M059J (cell line): ENCODE results near the gene SEC61B. TPM values are rescaled to one million over a fixed set of nuclear protein-coding genes. Genes with fewer than 3 reads are reported as not detected.
A peak's percentile ranks its signal among the peaks of the same experiment; 100 is the strongest.
"Not testable (repeated sequence)": the region's sequence is repeated elsewhere in the genome, so short reads cannot be mapped to it uniquely, and the experiment has no call there.

Experiments used
- DNase-seq: peaks from one replicate; pipeline ENCODE4 v3.0.0-alpha.2; 2012; ENCODE audit warnings: low read depth
- total RNA-seq: library from RNA; depleted of rRNA; stranded (reverse); fragments of >200 nt; shearing (Covaris generic); gene quantifications from 2 replicates; pipeline ENCODE4 v1.2.3, GENCODE V29; 2014

The SEC61B gene
- total RNA-seq, 1 experiment from 2014 or later, result 239 TPM

GRCh38 chr9:99237356-99237755, 15.3 kb downstream of the SEC61B start:
- no peak for DNase-seq

GRCh38 chr9:99237849-99238248, 15.8 kb downstream of the SEC61B start:
- not testable (repeated sequence) for DNase-seq

GRCh38 chr9:99238331-99238730, 16.2 kb downstream of the SEC61B start:
- DNase-seq, result no peak

DNA sequence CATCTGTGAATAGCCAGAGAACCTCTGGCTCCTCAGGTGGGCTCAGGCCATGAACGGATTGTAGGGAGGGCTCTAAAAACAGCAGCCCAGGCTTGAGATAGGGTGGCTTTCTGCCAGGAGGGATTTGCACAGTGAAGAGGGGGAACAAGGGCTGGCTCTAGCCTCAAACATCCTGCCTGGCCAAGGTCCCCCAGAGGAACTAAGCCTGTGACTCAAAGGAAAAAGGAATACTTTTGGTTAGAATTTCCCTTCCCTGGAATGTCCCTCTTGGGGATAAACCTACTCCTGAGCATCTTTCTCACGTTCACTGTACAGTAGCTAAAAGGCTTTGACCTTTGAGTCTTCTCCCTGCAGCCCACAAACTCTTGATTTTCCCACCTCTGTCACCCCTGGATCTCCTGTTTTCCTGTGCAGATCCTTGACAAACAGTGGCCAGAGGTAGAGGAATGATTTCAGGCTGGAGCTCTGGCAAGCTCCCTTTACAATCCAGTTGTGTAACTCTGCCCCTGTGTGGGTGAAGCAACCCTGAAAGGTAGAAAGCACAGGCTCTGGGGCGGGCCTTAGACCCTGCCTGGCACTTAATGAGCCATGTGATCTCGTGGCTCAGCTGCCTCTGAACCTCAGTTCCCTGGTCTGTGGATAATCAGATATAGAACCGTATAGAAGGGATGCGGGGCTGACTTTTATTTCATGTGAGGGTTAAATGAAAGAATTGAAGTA, 17.4 kb downstream of the SEC61B start:
- peak; percentile 72 for DNase-seq

DNA sequence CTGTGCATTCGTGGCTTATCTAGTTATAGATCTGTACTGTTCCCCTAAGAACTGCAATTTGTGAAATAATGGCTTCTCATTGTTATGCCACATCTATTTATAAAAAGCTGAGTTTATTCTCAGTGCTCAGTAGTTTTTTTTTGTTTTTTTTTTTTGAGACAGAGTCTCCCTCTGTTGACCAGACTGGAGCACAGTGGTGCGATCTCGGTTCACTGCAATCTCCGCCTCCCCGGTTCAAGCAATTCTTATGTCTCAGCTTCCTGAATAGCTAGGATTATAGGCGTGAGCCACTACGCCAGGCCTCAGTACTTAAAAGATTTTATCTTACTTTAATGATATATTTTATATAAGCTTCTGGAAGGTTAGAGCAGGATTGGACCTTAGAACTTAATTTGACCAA, 19.0 kb downstream of the SEC61B start:
- no peak for DNase-seq

GRCh38 chr9:99244344-99245260, 22.5 kb downstream of the SEC61B start:
- no peak for DNase-seq

DNA sequence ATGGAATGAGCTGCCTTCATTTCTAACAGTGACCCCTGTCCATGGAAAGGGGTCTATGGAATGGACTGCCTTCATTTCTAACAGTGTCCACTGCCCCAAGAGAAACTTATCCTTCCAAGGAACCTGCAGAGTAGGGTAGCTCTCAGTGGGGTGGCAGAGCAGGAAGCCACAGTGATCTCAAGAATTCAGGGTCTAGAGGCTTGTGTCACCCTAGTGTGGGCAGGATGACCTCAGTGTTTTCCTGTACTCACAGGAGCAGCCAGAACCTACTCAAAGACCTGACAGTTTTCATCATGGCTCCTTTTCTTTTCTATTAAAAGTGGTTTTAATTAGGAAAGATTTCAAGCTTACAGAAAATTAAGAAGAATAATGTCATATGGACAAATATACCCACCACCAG, 27.5 kb downstream of the SEC61B start:
- peak; percentile 71 for DNase-seq

DNA sequence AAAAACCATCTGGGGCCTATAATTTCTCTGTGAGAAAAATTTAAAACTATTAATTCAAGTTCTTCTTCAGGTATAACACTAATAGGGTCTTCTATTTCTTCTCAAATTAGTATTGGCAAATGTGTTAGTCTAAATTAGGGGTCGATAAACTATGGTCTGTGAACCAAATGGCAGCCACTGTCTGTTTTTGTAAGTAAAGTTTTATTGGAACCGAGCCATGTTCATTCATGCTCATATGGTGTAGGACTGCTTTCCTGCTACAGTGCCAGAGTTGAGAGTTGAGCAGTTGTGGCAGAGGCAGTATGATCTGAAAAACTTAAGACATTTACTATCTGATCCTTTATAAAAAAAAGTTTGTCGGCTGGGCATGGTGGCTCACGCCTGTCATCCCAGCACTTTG, 29.1 kb downstream of the SEC61B start:
- no peak for DNase-seq

DNA sequence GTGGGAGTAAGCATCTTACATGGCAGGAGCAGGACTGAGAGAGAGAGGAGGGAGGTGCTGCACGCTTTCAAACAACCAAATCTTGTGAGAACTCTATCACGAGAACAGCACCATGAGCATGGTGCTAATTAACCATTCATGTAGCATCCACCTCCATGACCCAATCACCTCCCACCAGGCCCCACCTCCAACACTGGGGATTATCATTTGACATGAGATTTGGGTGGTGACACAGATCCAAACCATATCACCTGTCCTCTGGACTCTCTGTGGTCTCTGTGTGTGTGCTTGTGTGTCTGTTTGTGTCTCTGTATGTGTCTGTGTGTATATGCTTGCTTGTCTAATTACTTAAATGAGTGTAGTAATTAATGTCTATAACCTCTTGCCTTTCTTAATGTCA, 31.1 kb downstream of the SEC61B start:
- no peak for DNase-seq

GRCh38 chr9:99253772-99254431, 31.8 kb downstream of the SEC61B start:
- DNase-seq, result peak; percentile 98

GRCh38 chr9:99255651-99256050, 33.6 kb downstream of the SEC61B start:
- DNase-seq, result no peak

DNA sequence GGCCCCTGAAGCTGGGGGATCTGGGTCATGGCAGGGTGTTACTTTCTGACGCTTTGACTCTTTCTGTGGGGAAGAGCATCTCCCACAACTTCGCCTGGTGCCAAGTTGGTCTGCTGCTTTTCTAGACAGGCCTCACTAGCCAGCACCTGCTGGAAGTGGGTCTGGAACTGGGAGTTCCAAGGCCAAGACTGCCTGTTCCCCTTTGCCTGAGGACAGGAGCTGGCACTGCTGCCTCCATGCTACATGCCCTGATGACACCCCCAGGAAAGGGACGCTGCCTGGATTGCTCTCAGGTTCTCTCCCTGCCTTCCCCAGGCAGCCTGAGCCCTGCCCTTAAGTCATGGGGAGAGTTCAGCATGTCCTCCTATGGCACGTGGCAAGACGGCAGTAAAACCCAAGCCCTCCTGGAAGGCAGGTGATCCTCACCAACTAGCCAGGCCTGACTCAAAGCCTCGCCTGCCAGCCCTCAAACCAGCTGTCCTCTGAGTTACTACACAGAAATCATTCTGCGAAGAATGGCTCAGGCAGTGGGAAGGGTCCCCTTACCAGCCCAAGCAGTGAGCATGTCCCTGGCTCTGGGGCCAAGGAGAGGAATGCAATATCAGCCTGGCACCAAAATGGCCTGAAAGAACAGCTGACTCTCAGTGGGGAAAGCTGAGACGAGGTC, 35.8 kb downstream of the SEC61B start:
- DNase-seq, result no peak

DNA sequence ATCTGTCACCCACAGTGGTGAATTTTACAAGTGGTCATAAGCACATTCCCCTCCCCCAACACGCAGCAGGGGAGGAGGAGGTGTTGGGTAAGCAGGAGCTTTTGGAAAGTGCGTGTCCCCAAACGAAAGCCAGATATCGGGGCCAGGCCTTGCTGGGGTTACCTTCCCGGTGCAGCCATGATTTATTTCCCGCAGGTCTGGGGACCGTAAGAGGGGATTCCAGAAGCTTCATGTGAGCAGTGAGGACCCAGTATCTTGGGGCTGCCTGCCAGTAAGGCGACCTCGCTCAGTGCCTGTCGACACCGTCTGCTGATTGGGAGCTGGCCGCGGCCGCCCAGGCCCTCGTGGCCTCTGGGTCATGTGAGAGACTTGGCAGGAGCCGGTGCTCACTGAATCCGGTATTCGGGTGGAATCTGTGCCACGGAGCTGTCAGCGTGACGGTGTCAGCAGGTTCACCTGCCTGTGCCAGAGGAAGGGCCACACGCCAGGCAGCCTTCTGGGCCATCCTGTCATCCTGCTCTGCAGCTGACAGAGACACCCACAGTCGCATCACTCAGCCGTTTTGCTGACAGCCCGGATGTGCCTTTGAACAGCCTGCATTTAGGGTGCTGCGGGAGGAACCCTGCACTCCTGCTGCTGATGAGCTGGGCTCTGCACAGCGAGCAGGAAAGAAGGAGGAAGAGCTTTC, 37.3 kb downstream of the SEC61B start:
- DNase-seq, result peak; percentile 32

DNA sequence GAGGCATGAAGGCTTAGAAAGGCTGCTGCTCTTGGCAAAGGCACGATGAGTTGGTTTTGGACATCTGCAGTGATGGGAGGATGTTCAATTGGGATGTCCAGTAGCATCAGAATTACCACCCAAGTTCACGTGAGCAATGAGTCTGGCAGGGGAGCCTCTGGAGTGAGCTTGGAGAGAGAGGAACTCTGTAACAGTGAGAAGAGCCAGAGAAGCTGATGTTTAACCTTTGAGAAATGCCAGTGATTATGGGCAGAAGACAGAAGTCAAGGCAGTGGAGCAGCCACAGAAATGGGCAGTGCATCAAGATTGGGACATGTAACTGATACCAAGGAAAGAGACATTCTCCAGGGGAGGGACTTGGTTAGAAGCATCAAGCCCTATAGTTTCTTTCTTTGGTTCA, 39.8 kb downstream of the SEC61B start:
- no peak for DNase-seq

- no peak for DNase-seq
Measured at GRCh38 chr9:99262949-99263418, 40.9 kb downstream of the SEC61B start.

- DNase-seq, result peak; percentile 39
Measured at GRCh38 chr9:99264070-99264680, 42.1 kb downstream of the SEC61B start.

GRCh38 chr9:99265691-99266090, 43.6 kb downstream of the SEC61B start:
- DNase-seq, result no peak

DNA sequence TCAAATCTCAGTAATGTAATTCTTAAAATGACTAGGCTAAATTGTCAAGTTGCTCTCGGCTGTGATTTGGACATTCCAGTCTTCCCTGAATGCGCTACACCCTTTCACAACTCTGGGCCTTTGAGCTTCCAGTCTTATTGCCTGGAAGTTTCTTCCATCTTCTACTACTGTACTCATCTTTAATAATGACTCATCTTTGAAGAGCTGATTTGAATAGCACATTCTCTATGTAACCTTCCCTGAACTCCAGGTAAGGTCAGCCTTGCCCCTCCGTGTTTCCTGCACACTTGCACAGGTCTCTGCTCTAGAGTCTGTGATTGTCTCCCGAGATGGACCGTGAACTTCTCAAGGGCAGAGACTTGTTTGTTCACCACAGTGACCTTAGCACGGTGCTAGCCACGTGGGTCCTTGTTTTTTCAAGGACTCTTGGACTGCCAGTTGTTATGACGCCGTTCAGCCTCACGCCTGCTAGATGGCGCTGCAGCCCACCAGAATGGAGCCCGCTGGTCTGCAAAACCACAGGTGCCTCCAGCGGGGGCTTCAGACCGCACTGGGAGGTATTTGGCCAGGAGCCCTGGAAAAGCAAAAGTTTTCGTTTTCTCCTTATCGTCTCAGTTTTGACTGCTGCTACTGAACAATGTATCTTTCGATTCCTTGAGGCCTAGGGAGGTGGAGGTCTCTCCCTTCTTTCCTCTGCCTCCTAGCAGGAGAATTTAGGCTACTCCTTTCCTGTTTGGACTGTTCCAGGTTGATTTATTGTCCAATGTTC, 44.4 kb downstream of the SEC61B start:
- DNase-seq, result peak; percentile 69

- peak; percentile 82 for DNase-seq
Measured at GRCh38 chr9:99269416-99269815, 47.3 kb downstream of the SEC61B start.

DNA sequence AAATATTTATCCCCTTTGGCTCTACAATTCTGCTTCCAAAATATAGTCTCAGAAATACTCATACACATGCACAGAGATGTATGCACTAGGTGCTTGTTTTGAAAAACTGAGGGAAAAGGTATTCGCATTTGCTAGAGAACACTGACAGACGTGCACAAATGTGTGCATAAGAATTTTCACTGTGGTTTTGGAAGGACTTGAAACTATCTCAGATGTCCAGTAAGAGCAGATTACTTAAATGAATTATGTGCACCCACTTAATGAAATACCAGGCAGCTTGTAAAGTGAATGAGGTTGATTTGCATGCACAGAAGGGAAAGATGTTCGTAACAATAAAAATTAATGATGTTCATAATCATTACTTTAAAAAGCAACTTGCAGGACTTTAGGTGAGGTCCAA, 48.4 kb downstream of the SEC61B start:
- DNase-seq, result no peak
